HepG2 (cell line): ENCODE measurements around the gene TMEM250. TPM values are rescaled to one million over a fixed set of nuclear protein-coding genes. Genes with fewer than 3 reads are reported as not detected.

Source experiments
- ATAC-seq: fragments of 200-7000 bp; cut with Tn5 transposase; 3 replicates; pipeline ENCODE4 v1.9.1; 2020; ENCODE audit warnings: mild to moderate bottlenecking, moderate library complexity
- BruUV-seq: library from RNA; stranded (reverse); fragments of 400-500 nt; replicated peaks from 2 replicates; lab custom pipeline; 2021; lab: Mats Ljungman, UMichigan
- CTCF ChIA-PET: fragments of 300-600 bp; formaldehyde crosslinking; extraction: SDS; loops from one replicate; lab custom pipeline; 2021; ENCODE audit warnings: low total read pairs, inconsistent platforms, low intra/inter-chr PET ratio; lab: Yijun Ruan, JAX
- POLR2A ChIA-PET: fragments of 350-600 bp; sonication (Branson Sonifier 250); formaldehyde crosslinking; loops from one replicate; lab custom pipeline; 2020; ENCODE audit warnings: antibody characterized with exemption, inconsistent platforms; lab: Yijun Ruan, JAX
- DNase-seq: peaks from one replicate; pipeline ENCODE4 v3.0.0-alpha.2; 2015; ENCODE audit warnings: low spot score
- FAIRE-seq: peaks from 3 replicates; lab custom pipeline; 2011; peaks lifted over from hg19 to GRCh38; lab: Jason Lieb, UNC
- H2AFZ ChIP-seq: one replicate; pipeline ENCODE4 v1.6.1; 2011; ENCODE audit warnings: low read length, inconsistent platforms
- H3K27ac ChIP-seq: fragments of 300-600 bp; 3 replicates; pipeline ENCODE4 v1.8.0; 2011; ENCODE audit warnings: mixed run types, mild to moderate bottlenecking, mixed read lengths, low read length, inconsistent platforms; ENCODE audit not compliant: insufficient read depth; ENCODE audit errors: extremely low read length
- H3K27me3 ChIP-seq, 2 experiments: fragments of 200-600 bp in 1 of 2; 2 replicates in 1 of 2; 3 replicates in 1 of 2; pipeline versions ENCODE4 v1.6.0 to v1.8.0; 2011; ENCODE audit warnings: low read length in 2 of 2, mild to moderate bottlenecking in 2 of 2, moderate library complexity in 2 of 2, inconsistent platforms in 1 of 2; ENCODE audit not compliant: insufficient read depth in 2 of 2, control insufficient read depth in 1 of 2
- H3K36me3 ChIP-seq, 2 experiments: fragments of 200-600 bp in 1 of 2; replicated peaks in 1 of 2; 2 replicates in 1 of 2; 3 replicates in 1 of 2; pipeline versions ENCODE4 v1.5.1 to v1.8.0; 2011; ENCODE audit warnings: low read length in 2 of 2, inconsistent platforms in 1 of 2; ENCODE audit not compliant: insufficient read depth in 2 of 2, control insufficient read depth in 1 of 2
- H3K4me1 ChIP-seq: 2 replicates; pipeline ENCODE4 v1.5.1; 2012; ENCODE audit warnings: low read length, inconsistent platforms; ENCODE audit not compliant: insufficient read depth
- H3K4me2 ChIP-seq: 2 replicates; pipeline ENCODE4 v1.6.0; 2011; ENCODE audit warnings: low read depth, low read length, inconsistent platforms
- H3K4me3 ChIP-seq, 3 experiments: fragments of 200-600 bp in 1 of 3; sonication (generic), shearing (Covaris generic) in 1 of 3; replicated peaks in 1 of 3; 2 replicates each; pipeline ENCODE4 v1.5.1; 2011 to 2016; ENCODE audit warnings: low read length in 3 of 3, inconsistent platforms in 2 of 3, low read depth in 2 of 3, mild to moderate bottlenecking in 2 of 3, control low read depth in 1 of 3, mixed read lengths in 1 of 3; ENCODE audit not compliant: insufficient read depth in 1 of 3
- H3K79me2 ChIP-seq: one replicate; pipeline ENCODE4 v1.6.1; 2011; ENCODE audit warnings: low read length, inconsistent platforms; ENCODE audit not compliant: insufficient read depth
- H3K9ac ChIP-seq: 2 replicates; pipeline ENCODE4 v1.6.0; 2011; ENCODE audit warnings: mild to moderate bottlenecking, low read depth, low read length, inconsistent platforms; ENCODE audit not compliant: insufficient read depth
- H3K9me3 ChIP-seq: 2 replicates; pipeline ENCODE4 v1.5.1; 2012; ENCODE audit warnings: mild to moderate bottlenecking, low read length
- H4K20me1 ChIP-seq: 2 replicates; pipeline ENCODE4 v1.6.0; 2011; ENCODE audit warnings: inconsistent platforms, mild to moderate bottlenecking, low read length, moderate library complexity; ENCODE audit not compliant: insufficient read depth
- SATB2 ChIP-seq: sonication (generic); formaldehyde crosslinking; IDR thresholded peaks from 2 replicates; pipeline ENCODE4 v1.5.0; 2020; ENCODE audit warnings: missing genetic modification reagents
- SOX6 ChIP-seq, 2 experiments: fragments of 450-650 bp in 1 of 2; sonication (generic) in 1 of 2; formaldehyde crosslinking in 1 of 2; IDR thresholded peaks; 2 replicates each; pipeline versions ENCODE4 v1.4.0 to v1.6.1; 2017 to 2020; ENCODE audit warnings: antibody characterized with exemption in 1 of 2, mild to moderate bottlenecking in 1 of 2, missing genetic modification reagents in 1 of 2
- STAG1 ChIP-seq: sonication (generic); formaldehyde crosslinking; IDR thresholded peaks from 2 replicates; pipeline ENCODE4 v1.4.0; 2020; ENCODE audit warnings: missing genetic modification reagents
- ZMYM3 ChIP-seq: sonication (generic); formaldehyde crosslinking; IDR thresholded peaks from 2 replicates; pipeline ENCODE4 v1.5.1; 2020; ENCODE audit warnings: mild to moderate bottlenecking, missing genetic modification reagents
- ZNF3 ChIP-seq: IDR thresholded peaks from 2 replicates; pipeline ENCODE4 v1.7.0; 2017; ENCODE audit warnings: inconsistent platforms
- ZNF354B ChIP-seq: sonication (generic); formaldehyde crosslinking; IDR thresholded peaks from 2 replicates; pipeline ENCODE4 v1.8.0; 2022; ENCODE audit warnings: mild to moderate bottlenecking, missing genetic modification reagents
- ZNF879 ChIP-seq: sonication (generic); formaldehyde crosslinking; IDR thresholded peaks from 2 replicates; pipeline ENCODE4 v1.8.1; 2023; ENCODE audit warnings: missing genetic modification reagents
- WGBS: methylation state at CpG from one replicate; pipeline ENCODE4 v1.1.6; 2017; ENCODE audit warnings: low lambda C conversion rate; 5-methylcytosine and 5-hydroxymethylcytosine counted together
- in situ Hi-C: cut with HindIII; loops from 2 replicates; pipeline ENCODE4 v1.10.0; 2017; ENCODE audit warnings: low pct_unique_long_range_greater_than_20kb; ENCODE audit not compliant: extremely low pct_ligation_motif_present
- intact Hi-C: fragments of 100-400 bp; cut with micrococcal nuclease; formaldehyde crosslinking; loops from one replicate; pipeline ENCODE4 v1.10.0; 2022; ENCODE audit not compliant: unreplicated experiment
- polyA plus RNA-seq, 8 experiments: library from polyadenylated mRNA; depleted of rRNA in 3 of 8; stranded (reverse) in 7 of 8; unstranded in 1 of 8; fragments of >200 nt; fragmentation: Illumina TruSeq in 4 of 8; extraction: Trizol in 4 of 8; gene quantifications; 2 replicates each; pipeline versions ENCODE4 v1.2.1 to v1.2.3, GENCODE V29; 2011 to 2016; ENCODE audit warnings: low read depth in 4 of 8, missing spikeins in 1 of 8, mixed read lengths in 1 of 8; ENCODE audit not compliant: insufficient read depth in 1 of 8
- total RNA-seq, 5 experiments: library from RNA; depleted of rRNA; stranded (reverse); fragments of >200 nt; fragmentation: Illumina TruSeq; extraction: Trizol; gene quantifications; 2 replicates each; pipeline ENCODE4 v1.2.3, GENCODE V29; 2016; ENCODE audit warnings: low read depth in 1 of 5
- TF ChIP-seq, protein P1 (sequence below): sonication (generic); formaldehyde crosslinking; IDR thresholded peaks from 2 replicates; pipeline ENCODE4 v1.4.0; 2020; ENCODE audit warnings: mild to moderate bottlenecking, missing genetic modification reagents, borderline replicate concordance

Gene TMEM250
- total and polyA plus RNA-seq, 2 of the 13 experiments (the other 11 are each of a cell fraction or from before 2014, with no cell fraction given): 5.5 to 13.9 TPM

DNA sequence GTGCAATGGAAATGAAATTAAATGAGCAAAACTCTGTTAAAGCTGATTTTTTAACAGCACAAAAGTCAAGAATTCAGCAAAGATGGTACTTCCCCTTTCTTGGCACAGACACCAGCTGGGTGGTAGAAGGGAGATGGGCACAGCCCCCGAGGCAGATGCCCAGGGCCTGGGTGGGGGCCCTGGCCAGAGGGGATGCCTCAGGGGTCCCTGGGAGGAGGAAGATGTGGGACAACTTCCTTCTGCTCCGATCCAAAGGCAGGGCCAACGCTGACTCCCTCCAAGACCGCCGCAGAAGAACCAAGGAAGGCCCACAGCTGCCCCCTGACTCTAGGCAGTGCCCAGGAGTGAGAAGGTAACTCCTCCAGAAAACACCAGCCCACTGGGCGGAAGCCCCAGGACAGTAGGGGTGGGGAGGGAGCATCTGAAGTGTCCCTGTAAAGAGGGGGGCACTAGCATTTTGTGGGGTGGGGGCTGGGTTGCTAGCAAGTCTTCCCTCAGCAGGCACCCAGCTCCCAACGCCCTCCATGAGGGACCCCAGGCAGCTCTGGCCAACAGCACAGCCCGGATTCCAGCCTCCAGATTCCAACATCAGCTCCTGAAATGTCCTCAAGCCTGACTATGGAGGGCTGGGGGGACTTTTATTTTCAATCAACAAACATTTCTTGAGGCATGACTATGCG is 28.5 kb downstream of the TMEM250 start:
- Histone ChIP-seq H3K27me3 (no peaks in the 10 kb centered on the region), H3K79me2 (peaks cover 84% of the 10 kb centered on the region), H3K36me3 (0 out of 5 replicates have a peak, but pooled peaks cover 3 to 5% of the 10 kb centered on the region in 2 experiments), H3K4me1 (peaks cover 36% of the 10 kb centered on the region), H3K27ac (no peak overlapping the region), H3K9ac (no peak overlapping the region), H3K9me3 (no peaks in the 10 kb centered on the region), H3K4me2 (no peak overlapping the region), H4K20me1 (peaks cover 41% of the 10 kb centered on the region; the same call in 1 of the 2 replicates), H3K4me3 (no peak overlapping the region), H2AFZ (no peak overlapping the region)
- intact Hi-C loops: loop anchor here (5.0 kb wide), 1 partner anchor 38 kb away; no protein-coding TSS in a partner anchor
- POLR2A ChIA-PET: interaction anchor here (1.0 kb wide), 1 partner anchor 29 kb away, joined by 3 read pairs; no protein-coding TSS in a partner anchor
- in situ Hi-C loops: no loop called here
- no peak for FAIRE-seq
- ATAC-seq: no peak
- 87% methylated on average over 6 of the region's 9 CpGs for WGBS
- CTCF ChIA-PET: interaction anchor here (0.9 to 1.6 kb wide), 2 partner anchors 33 to 123 kb away, joined by 3 to 8 read pairs; no protein-coding TSS in a partner anchor
- TF ChIP-seq ZMYM3 (CRISPR knock-in tag): no peak
- 0 out of 2 replicates have a peak, but pooled peaks have one; percentile 19 for TF ChIP-seq ZNF3 (CRISPR knock-in tag)
- no peak for TF ChIP-seq SATB2
- TF ChIP-seq SOX6 (IDR thresholded peaks at IDR 0.05): no peak
- no peak for TF ChIP-seq SOX6 (CRISPR knock-in tag; IDR thresholded peaks at IDR 0.05)
- no peak for DNase-seq
- BruUV-seq: no TSS peak

DNA sequence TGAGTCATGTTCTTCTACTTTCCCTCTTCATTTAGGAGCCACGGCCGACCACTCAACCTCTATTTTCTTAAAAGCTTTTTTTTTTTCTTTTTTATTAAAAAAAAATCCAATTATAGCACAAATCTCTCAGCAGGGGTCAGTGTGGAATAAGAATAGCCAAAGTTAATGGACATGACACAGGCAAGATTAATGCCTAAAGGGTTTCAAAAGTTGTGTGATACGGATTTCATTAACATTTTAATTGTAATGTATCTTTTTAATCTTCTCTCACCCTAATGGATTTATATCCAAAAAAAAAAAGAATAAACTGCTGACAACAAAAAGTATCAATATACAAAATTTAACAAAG is 29.0 kb downstream of the TMEM250 start:
- H3K9ac ChIP-seq: no peak overlapping the region
- H3K4me1 ChIP-seq: peaks cover 36% of the 10 kb centered on the region
- no peak overlapping the region for H2AFZ ChIP-seq
- no peaks in the 10 kb centered on the region for H3K27me3 ChIP-seq
- 95% methylated on average over 3 of the region's 3 CpGs for WGBS
- TF ChIP-seq STAG1 (peak; percentile 37; the same call in 1 of the 2 replicates), ZNF354B (no peak), ZNF879 (CRISPR knock-in tag) (no peak)
- TF ChIP-seq, protein P1, sequence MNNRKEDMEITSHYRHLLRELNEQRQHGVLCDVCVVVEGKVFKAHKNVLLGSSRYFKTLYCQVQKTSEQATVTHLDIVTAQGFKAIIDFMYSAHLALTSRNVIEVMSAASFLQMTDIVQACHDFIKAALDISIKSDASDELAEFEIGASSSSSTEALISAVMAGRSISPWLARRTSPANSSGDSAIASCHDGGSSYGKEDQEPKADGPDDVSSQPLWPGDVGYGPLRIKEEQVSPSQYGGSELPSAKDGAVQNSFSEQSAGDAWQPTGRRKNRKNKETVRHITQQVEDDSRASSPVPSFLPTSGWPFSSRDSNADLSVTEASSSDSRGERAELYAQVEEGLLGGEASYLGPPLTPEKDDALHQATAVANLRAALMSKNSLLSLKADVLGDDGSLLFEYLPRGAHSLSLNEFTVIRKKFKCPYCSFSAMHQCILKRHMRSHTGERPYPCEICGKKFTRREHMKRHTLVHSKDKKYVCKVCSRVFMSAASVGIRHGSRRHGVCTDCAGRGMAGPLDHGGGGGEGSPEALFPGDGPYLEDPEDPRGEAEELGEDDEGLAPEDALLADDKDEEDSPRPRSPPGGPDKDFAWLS (CRISPR knock-in tag): no peak
- TF ChIP-seq, all 625 proteins: peak for 1
- Histone ChIP-seq H3K9me3 (no peaks in the 10 kb centered on the region), H4K20me1 (peaks cover 41% of the 10 kb centered on the region; the same call in 1 of the 2 replicates), H3K79me2 (peaks cover 84% of the 10 kb centered on the region), H3K36me3 (0 out of 5 replicates have a peak, but pooled peaks cover 3 to 5% of the 10 kb centered on the region in 2 experiments), H3K4me3 (no peak overlapping the region), H3K4me2 (no peak overlapping the region), H3K27ac (no peak overlapping the region)
- no peak for FAIRE-seq
- no TSS peak for BruUV-seq
- in situ Hi-C loops: no loop called here
- DNase-seq: no peak
- ATAC-seq: no peak
- ChIA-PET POLR2A (interaction anchor here (1.0 kb wide), 1 partner anchor 30 kb away, joined by 3 read pairs; no protein-coding TSS in a partner anchor), CTCF (interaction anchor here (0.9 to 1.6 kb wide), 2 partner anchors 33 to 122 kb away, joined by 3 to 8 read pairs; no protein-coding TSS in a partner anchor)
- intact Hi-C loops: loop anchor here (5.0 kb wide), 1 partner anchor 37 kb away; no protein-coding TSS in a partner anchor
